Stimulated activated CD4-positive, alpha-beta T cell treated with anti-CD3 and anti-CD28 coated beads, TNF-alpha, amount 100 ng/mL, for 1 hour (primary cell): ENCODE data around the gene TSPAN3.

Source experiments
- DNase-seq, 3 donors: peaks; one replicate each; pipeline ENCODE4 v3.0.0-alpha.2; 2020; ENCODE audit warnings: low read depth in 3 of 3, low spot score in 1 of 3

TSPAN3 gene

GRCh38 chr15:76991741-76992645 is 78.9 kb downstream of the TSPAN3 start:
- no peak for DNase-seq
